CD4-positive, alpha-beta T cell treated with Interleukin-17A for 1 hour (primary cell): ENCODE data around the gene BUB1B.

Experiments
- DNase-seq: peaks from one replicate; pipeline ENCODE4 v3.0.0-alpha.2; 2020

The BUB1B gene

GRCh38 chr15:40257656-40258450 lies 97.0 kb downstream of the BUB1B start:
- no peak for DNase-seq

GRCh38 chr15:40258544-40258943 lies 97.7 kb downstream of the BUB1B start:
- no peak for DNase-seq

DNA sequence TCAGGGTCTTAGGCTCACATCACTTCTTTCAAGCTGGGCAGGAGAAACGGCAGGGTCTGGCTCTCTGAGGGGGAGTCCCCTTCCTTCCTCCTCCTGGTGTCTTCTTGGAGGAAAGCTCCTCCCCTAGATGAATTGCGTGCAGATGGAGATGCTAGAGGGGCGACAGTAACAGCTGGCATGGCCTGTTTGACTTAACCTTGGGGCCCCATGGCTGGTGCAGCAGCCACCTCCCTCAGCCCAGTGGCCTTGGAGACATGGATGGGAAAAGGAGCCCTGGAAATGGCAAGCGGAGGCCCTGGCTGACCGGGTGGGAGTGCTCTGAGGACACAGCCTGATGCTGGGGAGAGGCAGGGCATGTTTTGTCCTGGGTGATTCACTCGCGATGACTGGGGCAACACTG lies 98.2 kb downstream of the BUB1B start:
- no peak for DNase-seq

DNA sequence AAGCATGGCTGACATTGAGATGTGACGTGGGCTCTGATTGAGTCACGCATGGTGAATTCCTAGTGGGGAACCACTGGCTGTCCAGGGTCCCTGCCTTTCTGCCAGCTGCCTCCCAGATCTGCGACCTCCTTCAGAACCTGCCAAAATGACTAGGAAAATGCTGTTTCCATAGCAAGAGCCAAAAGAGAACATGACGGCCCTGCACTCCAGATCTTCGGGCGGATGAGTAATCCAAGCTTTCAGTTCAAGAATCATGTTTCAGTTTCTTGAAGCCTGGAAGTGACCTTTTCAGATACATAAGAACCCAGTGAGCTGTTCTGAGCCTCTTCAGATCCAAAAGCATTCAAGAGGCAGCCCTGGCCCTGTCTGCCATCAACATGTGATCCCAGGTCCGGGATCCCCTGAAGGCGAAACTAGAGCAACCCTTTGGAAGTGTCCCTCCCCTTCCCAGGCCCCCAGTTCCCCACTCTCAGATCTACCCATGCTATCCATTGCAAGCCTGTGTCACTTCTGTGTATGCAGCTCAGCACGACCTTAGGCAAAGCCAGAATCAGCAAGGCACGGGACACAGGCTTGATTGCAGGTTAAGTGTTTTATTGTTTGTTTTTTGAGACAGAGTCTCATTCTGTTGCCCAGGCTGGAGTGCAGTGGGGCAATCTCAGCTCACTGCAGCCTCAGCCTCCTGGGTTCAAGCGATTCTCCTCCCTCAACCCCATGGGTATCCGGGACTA lies 102.3 kb downstream of the BUB1B start:
- no peak for DNase-seq

DNA sequence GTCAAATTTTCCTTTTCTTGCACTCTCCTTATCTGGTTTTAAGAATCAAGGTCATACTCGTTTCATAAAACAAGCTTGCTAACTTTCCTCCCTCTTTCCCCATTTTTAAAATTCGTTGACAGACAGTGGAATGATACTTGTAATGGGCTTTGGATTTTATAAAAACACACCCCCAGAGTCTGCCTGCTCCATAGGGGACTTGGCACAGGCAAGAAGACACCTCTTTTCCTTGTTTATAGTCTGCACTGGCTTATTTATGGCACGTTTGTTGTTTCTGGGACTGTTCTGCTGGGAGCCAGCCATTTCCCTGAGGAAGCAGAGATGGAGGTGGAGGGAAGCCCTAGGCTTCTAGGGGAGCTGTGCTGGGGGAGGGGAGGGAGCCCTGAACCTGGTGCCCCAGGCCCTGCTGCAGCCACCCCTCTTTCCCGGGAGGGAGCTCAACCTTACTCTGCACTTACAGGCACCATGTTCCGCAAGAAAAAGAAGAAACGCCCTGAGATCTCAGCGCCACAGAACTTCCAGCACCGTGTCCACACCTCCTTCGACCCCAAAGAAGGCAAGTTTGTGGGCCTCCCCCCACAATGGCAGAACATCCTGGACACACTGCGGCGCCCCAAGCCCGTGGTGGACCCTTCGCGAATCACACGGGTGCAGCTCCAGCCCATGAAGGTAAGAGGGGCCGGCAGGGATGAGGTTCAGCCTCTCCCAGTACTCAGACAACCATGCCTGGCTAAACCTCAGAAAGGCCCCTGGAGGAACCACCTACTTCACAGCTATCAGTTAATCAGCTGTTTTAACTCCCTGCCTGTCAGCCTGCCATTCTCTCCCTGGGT lies 103.7 kb downstream of the BUB1B start:
- DNase-seq = no peak

DNA sequence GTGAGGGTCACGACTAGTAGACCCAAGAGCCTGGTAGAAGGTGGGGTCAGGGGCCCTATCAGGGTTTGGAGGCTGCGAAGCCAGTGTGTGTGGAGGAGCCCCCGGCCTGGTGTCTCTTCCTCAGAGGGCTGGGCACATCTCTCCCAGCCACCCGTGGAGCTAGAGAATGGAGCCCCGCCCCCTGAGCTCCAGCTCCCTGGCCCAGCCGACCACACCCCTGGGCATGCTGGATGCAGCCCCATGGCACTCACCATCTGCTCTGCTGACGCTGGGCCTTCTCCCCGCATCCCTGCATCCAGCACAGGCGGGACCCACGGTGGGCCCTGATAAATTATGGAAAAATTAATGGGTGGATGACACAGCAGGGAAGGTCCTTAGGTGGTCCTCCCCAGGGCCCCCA lies 104.5 kb downstream of the BUB1B start:
- DNase-seq = no peak

- DNase-seq = no peak
These were observed 105.0 kb downstream of the BUB1B start for GRCh38 chr15:40265875-40266274.

DNA sequence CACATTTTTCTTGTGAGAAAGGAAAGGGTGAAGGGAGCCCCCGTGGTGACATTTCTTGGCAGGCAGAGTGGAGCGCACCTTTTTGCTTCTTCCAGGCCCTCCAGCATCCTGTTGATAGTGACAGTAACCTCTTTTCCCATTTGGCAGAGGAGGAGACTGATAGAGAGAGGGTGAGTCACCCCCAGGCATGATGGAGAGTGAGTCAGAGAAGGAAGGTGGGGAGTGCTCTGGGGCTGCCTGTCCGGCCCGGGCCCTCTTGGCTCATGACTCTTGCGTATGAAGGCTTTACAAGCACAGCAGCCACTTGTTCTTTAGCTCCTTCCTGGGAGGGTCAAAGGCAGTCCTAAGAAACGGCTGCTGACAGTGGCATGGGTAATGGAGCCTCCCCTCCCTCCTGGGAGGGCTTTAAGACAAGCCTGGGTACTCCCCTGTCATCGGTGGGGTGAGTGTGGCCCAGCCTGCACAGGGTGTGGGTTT lies 106.0 kb downstream of the BUB1B start:
- DNase-seq = no peak

- no peak for DNase-seq
These were observed 106.8 kb downstream of the BUB1B start for GRCh38 chr15:40267670-40268069.

DNA sequence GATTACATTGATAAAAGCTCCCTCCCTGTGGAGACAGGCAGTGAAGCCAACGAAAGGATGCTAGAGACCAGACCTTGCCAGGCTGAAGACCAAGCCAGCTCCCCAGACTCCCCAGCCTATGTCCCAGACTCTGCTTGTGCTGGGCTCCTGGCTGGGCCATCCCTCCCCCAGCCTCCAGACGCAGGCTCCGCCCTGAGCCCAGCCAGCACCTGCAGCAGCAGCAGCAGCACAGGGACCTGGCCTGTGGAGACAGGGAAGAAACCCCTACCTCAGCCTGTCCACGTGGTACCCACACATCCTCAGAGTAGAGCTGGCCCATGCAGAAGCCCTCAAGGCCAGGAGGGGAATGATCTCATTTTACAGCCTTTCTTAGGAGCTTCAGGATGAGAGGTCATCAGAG lies 108.7 kb downstream of the BUB1B start:
- DNase-seq = no peak

DNA sequence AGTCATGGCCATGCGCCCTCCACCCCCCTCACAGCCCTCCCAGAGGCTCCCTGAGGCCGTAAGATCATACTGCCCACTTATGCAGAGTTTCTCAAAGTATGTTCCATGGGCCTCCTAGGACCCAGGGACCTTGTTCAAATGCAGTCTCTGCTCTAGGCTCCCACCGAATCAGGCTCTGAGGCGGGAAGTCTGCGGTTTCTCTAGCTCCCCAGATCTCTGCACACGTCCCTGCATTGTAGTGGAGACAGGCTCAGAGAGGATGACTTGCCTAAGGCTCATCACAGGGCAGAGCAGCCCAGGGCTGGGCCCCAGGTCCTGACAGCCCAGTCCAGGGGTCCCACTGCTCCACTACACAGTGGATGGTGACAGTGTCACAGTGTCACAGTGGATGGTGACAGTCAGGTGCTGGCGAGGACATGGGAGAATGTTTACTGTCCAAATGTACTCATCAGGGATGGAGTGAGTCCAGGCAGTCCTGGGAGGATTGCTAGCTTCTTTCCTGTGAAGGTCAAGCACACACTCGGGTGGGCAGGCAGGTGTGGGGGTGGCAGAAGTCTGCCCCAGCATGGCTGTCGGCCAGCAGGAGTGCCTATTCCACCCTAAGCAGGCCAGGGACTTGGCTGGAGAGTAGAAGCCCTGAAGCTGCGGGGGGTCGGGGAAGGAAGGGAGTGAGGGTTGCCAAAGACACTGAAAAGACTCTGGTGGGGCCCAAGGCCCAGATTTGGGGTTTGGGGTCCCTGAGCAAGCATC lies 109.6 kb downstream of the BUB1B start:
- no peak for DNase-seq
